Activated CD4-positive, alpha-beta memory T cell treated with anti-CD3 and anti-CD28 coated beads for 36 hours (primary cell): ENCODE results near the gene UBE2R2. TPM values are rescaled to one million over a fixed set of nuclear protein-coding genes. Genes with fewer than 3 reads are reported as not detected.
"Not testable (repeated sequence)": the region's sequence is repeated elsewhere in the genome, so short reads cannot be mapped to it uniquely, and the experiment has no call there.

Experiments
- CTCF ChIA-PET: fragments of 350-600 bp; sonication (Branson Sonifier 250); formaldehyde crosslinking; loops from one replicate; lab custom pipeline; 2021; ENCODE audit warnings: antibody characterized with exemption, inconsistent platforms; lab: Charles Lee
- POLR2A ChIA-PET: fragments of 350-600 bp; sonication (Branson Sonifier 250); formaldehyde crosslinking; loops from one replicate; lab custom pipeline; 2021; ENCODE audit warnings: antibody characterized with exemption; lab: Charles Lee
- DNase-seq: peaks from one replicate; pipeline ENCODE4 v3.0.0-alpha.2; 2020
- H3K27ac Mint-ChIP-seq: one replicate; pipeline ENCODE4 v1.8.0; 2021; ENCODE audit warnings: mixed read lengths
- H3K27me3 Mint-ChIP-seq: one replicate; pipeline ENCODE4 v1.8.0; 2021; ENCODE audit warnings: mixed read lengths
- H3K36me3 Mint-ChIP-seq: one replicate; pipeline ENCODE4 v1.8.0; 2021; ENCODE audit warnings: mixed read lengths
- H3K4me1 Mint-ChIP-seq: one replicate; pipeline ENCODE4 v1.8.0; 2021; ENCODE audit warnings: low read depth, mixed read lengths
- H3K4me3 Mint-ChIP-seq: one replicate; pipeline ENCODE4 v1.8.0; 2021; ENCODE audit warnings: mild to moderate bottlenecking, mixed read lengths
- H3K9me3 Mint-ChIP-seq: one replicate; pipeline ENCODE4 v1.8.0; 2021; ENCODE audit warnings: mixed read lengths
- intact Hi-C: fragments of 100-400 bp; cut with micrococcal nuclease; formaldehyde crosslinking; loops from one replicate; pipeline ENCODE4 v1.15.1; 2023
- total RNA-seq, 2 experiments: library from RNA; stranded (reverse); gene quantifications; one replicate each; pipeline ENCODE4 v1.2.3, GENCODE V29; 2021

UBE2R2 gene
- total RNA-seq, result 10 to 100 TPM; 42.3 to 43.9 TPM

GRCh38 chr9:33816327-33817252, at the start of gene UBE2R2:
Gene UBE2R2, plus strand, starts transcription at chr9:33817160. Its CDS starts 598 bp downstream, at chr9:33817758.
- ChIA-PET POLR2A (interaction anchor here (1.0 to 1.2 kb wide), 2 partner anchors 19 to 232 kb away, joined by 4 to 6 read pairs; partner anchors contain the start of gene UBAP2), CTCF (interaction anchor here (1.5 to 6.5 kb wide), 3 partner anchors 35 to 257 kb away, joined by 4 to 97 read pairs (median 24); no protein-coding TSS in a partner anchor)
- peaks cover 5% of the 10 kb centered on the region for H3K36me3 Mint-ChIP-seq
- H3K27ac Mint-ChIP-seq, result peak within 1 kb of the TSS; percentile 93
- no peaks in the 10 kb centered on the region for H3K9me3 Mint-ChIP-seq
- no peaks in the 10 kb centered on the region for H3K27me3 Mint-ChIP-seq
- intact Hi-C loops, result loop anchor here (1.0 to 5.0 kb wide), 6 partner anchors 233 to 649 kb away; partner anchors contain the start of genes B4GALT1, DCAF12, KIF24 and NUDT2
- peak within 1 kb of the TSS; percentile 82 for H3K4me3 Mint-ChIP-seq
- peak; percentile 96 for DNase-seq
- H3K4me1 Mint-ChIP-seq, result peaks cover 51% of the 10 kb centered on the region

DNA sequence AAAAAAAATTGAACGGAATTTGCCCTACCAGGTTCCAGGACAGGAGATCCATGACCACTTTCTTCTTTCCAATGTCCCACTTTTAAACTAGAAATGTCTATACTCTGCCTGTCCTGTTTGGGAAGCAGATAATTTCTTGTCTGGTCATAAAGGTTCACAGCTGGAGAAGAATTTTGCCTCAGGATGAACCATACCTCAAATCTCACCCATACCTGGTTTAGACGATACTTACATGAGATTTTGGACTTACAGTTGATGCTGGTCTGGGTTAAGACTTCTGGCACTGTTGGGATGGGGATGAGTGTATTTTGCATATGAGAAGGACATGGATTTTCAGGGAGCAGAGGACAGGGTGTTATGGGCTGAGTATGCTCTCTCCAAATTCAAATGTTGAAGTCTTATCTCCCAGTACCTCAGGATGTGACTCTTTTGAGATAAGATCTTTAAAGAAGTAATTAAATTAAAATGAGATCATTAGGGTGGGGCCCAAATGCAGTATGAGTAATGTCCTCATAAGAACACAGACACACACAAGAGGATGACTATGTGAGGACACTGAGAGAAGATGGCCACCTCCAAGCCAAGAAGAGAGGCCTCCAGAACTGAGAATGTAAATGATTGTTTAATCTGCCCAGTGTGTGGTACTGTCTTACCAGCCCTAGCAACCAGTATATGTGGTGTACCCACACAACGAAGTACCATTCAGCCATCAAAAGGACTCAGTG, 46.6 kb upstream of the UBE2R2 start:
- POLR2A ChIA-PET, H3K9me3 Mint-ChIP-seq, DNase-seq, H3K27ac Mint-ChIP-seq, CTCF ChIA-PET, H3K36me3 Mint-ChIP-seq, H3K4me3 Mint-ChIP-seq, H3K27me3 Mint-ChIP-seq, H3K4me1 Mint-ChIP-seq, intact Hi-C loops: not testable (repeated sequence)

DNA sequence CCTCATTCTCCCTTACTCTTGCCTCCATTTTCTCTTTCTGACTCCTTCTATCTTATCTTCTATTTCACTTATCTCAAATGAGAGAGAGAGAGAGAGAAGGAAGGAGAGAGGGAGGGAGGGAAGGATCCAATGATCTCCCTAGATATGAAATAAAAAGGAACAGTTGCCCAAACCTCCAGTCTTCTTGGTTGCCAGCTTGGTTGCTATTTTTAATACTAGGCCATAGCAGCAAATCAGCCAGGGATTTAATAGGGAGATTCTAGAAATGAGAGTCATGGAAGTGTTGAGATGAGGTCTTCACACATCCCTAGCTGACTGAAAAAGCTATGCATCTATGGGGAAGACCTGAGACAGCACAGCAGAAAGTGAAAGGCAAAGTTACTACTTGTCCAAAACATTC, 43.8 kb upstream of the UBE2R2 start:
- CTCF ChIA-PET, result interaction anchor here (0.6 kb wide), 1 partner anchor 244 kb away, joined by 3 read pairs; no protein-coding TSS in a partner anchor
- H3K27me3 Mint-ChIP-seq, H3K4me3 Mint-ChIP-seq, DNase-seq, H3K36me3 Mint-ChIP-seq, intact Hi-C loops, H3K9me3 Mint-ChIP-seq, H3K4me1 Mint-ChIP-seq, POLR2A ChIA-PET, H3K27ac Mint-ChIP-seq: not testable (repeated sequence)

- DNase-seq, intact Hi-C loops, H3K9me3 Mint-ChIP-seq, POLR2A ChIA-PET, H3K36me3 Mint-ChIP-seq, H3K4me1 Mint-ChIP-seq, CTCF ChIA-PET, H3K27ac Mint-ChIP-seq, H3K27me3 Mint-ChIP-seq, H3K4me3 Mint-ChIP-seq: not testable (repeated sequence)
These were observed 42.8 kb upstream of the UBE2R2 start for GRCh38 chr9:33774074-33774659.

DNA sequence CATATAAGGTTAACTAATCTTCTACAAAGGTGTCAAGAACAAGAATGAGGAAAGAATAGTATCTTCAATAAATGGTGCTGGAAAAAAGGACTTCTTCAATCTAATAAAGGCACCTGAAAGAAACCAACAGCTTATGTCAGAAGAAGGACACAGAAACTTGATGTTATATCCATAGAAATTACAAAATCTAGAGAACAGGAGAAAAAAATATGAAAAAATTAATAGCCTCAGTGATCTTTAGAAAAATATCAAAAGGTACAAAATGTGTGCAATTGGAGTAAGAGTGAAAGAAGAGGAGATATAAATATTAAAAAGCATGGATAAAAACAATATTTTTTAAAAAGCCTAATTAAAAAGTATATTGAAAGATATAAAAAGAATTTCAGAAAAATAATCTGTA, 40.4 kb upstream of the UBE2R2 start:
- Mint-ChIP-seq H3K36me3 (no peaks in the 10 kb centered on the region), H3K27me3 (peaks cover 5% of the 10 kb centered on the region), H3K4me1 (peaks cover 3% of the 10 kb centered on the region), H3K4me3 (no peak overlapping the region), H3K27ac (no peak overlapping the region), H3K9me3 (no peaks in the 10 kb centered on the region)
- ChIA-PET CTCF (interaction anchor here (0.8 to 1.7 kb wide), 4 partner anchors 11 to 153 kb away, joined by 3 to 6 read pairs (median 5); partner anchors contain the start of gene PRSS3), POLR2A (no interaction called here)
- no peak for DNase-seq
- intact Hi-C loops, result no loop called here

GRCh38 chr9:33778700-33779351, 38.1 kb upstream of the UBE2R2 start:
- Mint-ChIP-seq H3K4me3 (no peak overlapping the region), H3K27ac (no peak overlapping the region), H3K27me3 (peaks cover 8% of the 10 kb centered on the region), H3K36me3 (no peaks in the 10 kb centered on the region), H3K4me1 (peaks cover 3% of the 10 kb centered on the region), H3K9me3 (no peaks in the 10 kb centered on the region)
- CTCF ChIA-PET, result interaction anchor here (0.6 to 2.2 kb wide), 25 partner anchors 9 to 404 kb away, joined by 3 to 30 read pairs (median 3); partner anchors contain the start of gene DCAF12
- POLR2A ChIA-PET, result no interaction called here
- DNase-seq, result peak; percentile 50
- intact Hi-C loops, result loop anchor here (1.0 kb wide), 1 partner anchor 41 kb away; no protein-coding TSS in a partner anchor

DNA sequence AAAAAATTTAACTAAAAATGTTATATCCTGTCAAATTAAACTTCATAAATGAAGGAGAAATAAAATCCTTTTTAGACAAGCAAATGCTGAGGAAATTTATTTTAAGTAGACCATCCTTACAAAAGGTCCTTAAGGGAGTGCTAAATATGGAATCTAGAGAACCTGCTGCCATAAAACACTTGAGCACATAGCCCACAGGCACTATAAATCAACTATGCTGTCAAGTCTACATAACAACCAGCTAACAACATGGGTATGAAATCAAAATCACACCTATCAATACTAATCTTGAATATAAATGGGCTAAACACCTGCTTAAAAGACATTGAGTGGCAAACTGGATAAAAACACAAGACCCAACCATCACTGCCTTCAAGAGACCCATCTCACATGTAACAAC, 36.7 kb upstream of the UBE2R2 start:
- H3K4me1 Mint-ChIP-seq, result peaks cover 3% of the 10 kb centered on the region
- intact Hi-C loops, result no loop called here
- ChIA-PET POLR2A (no interaction called here), CTCF (no interaction called here)
- H3K36me3 Mint-ChIP-seq, result no peaks in the 10 kb centered on the region
- peaks cover 8% of the 10 kb centered on the region for H3K27me3 Mint-ChIP-seq
- no peak overlapping the region for H3K4me3 Mint-ChIP-seq
- H3K9me3 Mint-ChIP-seq, result no peaks in the 10 kb centered on the region
- no peak for DNase-seq
- no peak overlapping the region for H3K27ac Mint-ChIP-seq

GRCh38 chr9:33781736-33782135, 35.2 kb upstream of the UBE2R2 start:
- Mint-ChIP-seq H3K27me3 (peaks cover 10% of the 10 kb centered on the region), H3K4me1 (peaks cover 3% of the 10 kb centered on the region), H3K4me3 (no peak overlapping the region), H3K27ac (no peak overlapping the region), H3K36me3 (no peaks in the 10 kb centered on the region), H3K9me3 (no peaks in the 10 kb centered on the region)
- DNase-seq, result no peak
- POLR2A ChIA-PET, result no interaction called here
- intact Hi-C loops, result no loop called here
- CTCF ChIA-PET, result interaction anchor here (1.1 to 1.3 kb wide), 2 partner anchors 61 to 292 kb away, joined by 3 read pairs; no protein-coding TSS in a partner anchor

DNA sequence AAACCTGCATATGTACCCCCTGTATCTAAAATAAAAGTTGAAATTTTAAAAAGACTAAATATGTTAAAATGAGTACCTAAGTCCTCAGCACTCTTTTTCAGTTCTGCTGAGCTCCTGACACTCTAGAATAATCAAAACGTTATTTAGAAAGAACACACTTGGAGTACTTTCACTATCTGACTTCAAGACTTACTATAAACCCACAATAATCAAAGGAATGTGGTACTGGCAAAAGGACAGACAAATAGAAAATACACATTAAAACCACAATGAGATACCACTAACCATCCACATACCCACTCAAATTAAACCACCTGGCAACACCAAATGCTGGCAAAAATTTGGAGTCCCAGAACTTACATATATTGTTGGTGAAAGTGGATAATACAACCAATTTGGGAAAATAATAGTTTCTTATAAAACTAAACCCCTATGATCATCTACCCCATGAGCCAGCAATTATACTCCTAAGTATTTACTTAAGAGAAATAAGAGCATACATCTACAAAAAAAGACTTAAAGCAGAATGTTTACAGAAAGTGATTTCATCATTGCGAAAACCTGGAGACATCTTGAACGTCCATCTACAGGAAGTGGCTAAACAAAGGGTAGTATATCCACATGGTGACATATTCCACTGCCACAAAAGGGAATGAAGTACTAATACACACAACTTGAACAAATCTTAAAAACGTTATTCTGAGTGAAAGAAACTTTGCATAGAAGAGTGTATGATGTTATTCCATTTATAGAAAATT, 34.4 kb upstream of the UBE2R2 start:
- no peak for DNase-seq
- peaks cover 3% of the 10 kb centered on the region for H3K4me1 Mint-ChIP-seq
- intact Hi-C loops, result no loop called here
- H3K4me3 Mint-ChIP-seq, result no peak overlapping the region
- no peak overlapping the region for H3K27ac Mint-ChIP-seq
- ChIA-PET CTCF (interaction anchor here (1.1 kb wide), 1 partner anchor 61 kb away, joined by 3 read pairs; no protein-coding TSS in a partner anchor), POLR2A (no interaction called here)
- no peaks in the 10 kb centered on the region for H3K36me3 Mint-ChIP-seq
- peaks cover 10% of the 10 kb centered on the region for H3K27me3 Mint-ChIP-seq
- H3K9me3 Mint-ChIP-seq, result no peaks in the 10 kb centered on the region

GRCh38 chr9:33785914-33786313, 31.0 kb upstream of the UBE2R2 start:
- DNase-seq, result no peak
- intact Hi-C loops, result no loop called here
- no peaks in the 10 kb centered on the region for H3K4me1 Mint-ChIP-seq
- no peak overlapping the region for H3K4me3 Mint-ChIP-seq
- ChIA-PET CTCF (no interaction called here), POLR2A (no interaction called here)
- no peaks in the 10 kb centered on the region for H3K36me3 Mint-ChIP-seq
- no peak overlapping the region for H3K27ac Mint-ChIP-seq
- peaks cover 10% of the 10 kb centered on the region for H3K27me3 Mint-ChIP-seq
- no peaks in the 10 kb centered on the region for H3K9me3 Mint-ChIP-seq

DNA sequence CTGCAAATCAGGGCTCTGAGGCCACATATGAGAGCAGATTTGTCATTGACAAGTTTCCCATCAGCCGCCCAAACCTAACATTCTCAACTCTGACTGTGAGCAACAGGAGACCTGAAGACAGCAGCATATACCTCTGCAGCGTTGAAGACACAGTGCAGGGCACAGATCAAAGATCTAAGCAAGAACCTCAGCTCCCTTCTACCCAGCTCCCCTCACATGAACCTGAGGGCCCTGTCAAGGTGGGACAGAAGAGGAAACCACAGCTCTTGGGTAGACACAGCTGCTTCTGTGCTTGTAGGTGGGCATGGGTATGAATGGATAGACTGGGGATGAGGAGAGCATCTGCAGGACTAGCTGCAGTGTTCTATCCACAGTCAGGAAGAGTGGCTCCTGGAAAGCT, 30.3 kb upstream of the UBE2R2 start:
- H3K9me3 Mint-ChIP-seq, result no peaks in the 10 kb centered on the region
- H3K27ac Mint-ChIP-seq, result no peak overlapping the region
- peaks cover 13% of the 10 kb centered on the region for H3K27me3 Mint-ChIP-seq
- ChIA-PET CTCF (interaction anchor here (1.7 kb wide), 1 partner anchor 8 kb away, joined by 5 read pairs; no protein-coding TSS in a partner anchor), POLR2A (no interaction called here)
- no peaks in the 10 kb centered on the region for H3K4me1 Mint-ChIP-seq
- H3K4me3 Mint-ChIP-seq, result no peak overlapping the region
- no peaks in the 10 kb centered on the region for H3K36me3 Mint-ChIP-seq
- intact Hi-C loops, result no loop called here
- no peak for DNase-seq
